Measurements from ENCODE around the gene OR52R1.

GRCh38 chr11:4766420-4767043 lies 37.6 kb downstream of the OR52R1 start:
- TF ChIP-seq POLR2AphosphoS5 (IDR thresholded peaks at IDR 0.05; ENCODE audit: borderline replicate concordance, low read depth, low read length), result no peak
- no peak for TF ChIP-seq EZH2 (IDR thresholded peaks at IDR 0.05)
- TF ChIP-seq FOXP2 (optimal IDR thresholded peaks at IDR 0.05; ENCODE audit: control extremely low read depth, extremely low read length, insufficient read depth), result no peak
